Loucy (cell line): ENCODE measurements around the gene ODF2L.

Source experiments
- H2AFZ ChIP-seq: fragments of 200-600 bp; sonication (generic); 2 replicates; pipeline ENCODE4 v1.6.0; 2016; ENCODE audit warnings: antibody characterized with exemption, mild to moderate bottlenecking, low read length, moderate library complexity
- H3F3A ChIP-seq: fragments of 200-600 bp; 2 replicates; pipeline ENCODE4 v1.6.0; 2016; ENCODE audit warnings: antibody characterized with exemption, low read depth, mild to moderate bottlenecking
- H3K27me3 ChIP-seq: fragments of 200-600 bp; sonication (generic); 2 replicates; pipeline ENCODE4 v1.6.1; 2014; ENCODE audit warnings: low read length, mild to moderate bottlenecking; ENCODE audit not compliant: insufficient read depth, poor library complexity, severe bottlenecking
- H3K36me3 ChIP-seq: fragments of 200-600 bp; sonication (generic); 2 replicates; pipeline ENCODE4 v1.6.1; 2016; ENCODE audit warnings: low read length; ENCODE audit not compliant: insufficient read depth
- H3K4me1 ChIP-seq: fragments of 200-600 bp; sonication (generic); 2 replicates; pipeline ENCODE4 v1.5.1; 2014; ENCODE audit warnings: low read length, mild to moderate bottlenecking; ENCODE audit not compliant: insufficient read depth, poor library complexity, severe bottlenecking
- H3K4me2 ChIP-seq: fragments of 200-600 bp; sonication (generic); 2 replicates; pipeline ENCODE4 v1.6.0; 2014; ENCODE audit warnings: antibody characterized with exemption, low read length, low read depth, mild to moderate bottlenecking; ENCODE audit not compliant: poor library complexity, severe bottlenecking
- H3K4me3 ChIP-seq: fragments of 200-600 bp; sonication (generic); 2 replicates; pipeline ENCODE4 v1.5.1; 2014; ENCODE audit warnings: low read length, mild to moderate bottlenecking, mixed read lengths; ENCODE audit not compliant: poor library complexity, severe bottlenecking
- H3K79me2 ChIP-seq: fragments of 200-600 bp; sonication (generic); 2 replicates; pipeline ENCODE4 v1.6.1; 2014; ENCODE audit warnings: low read length; ENCODE audit not compliant: insufficient read depth
- H3K9ac ChIP-seq: fragments of 200-600 bp; sonication (generic); 2 replicates; pipeline ENCODE4 v1.6.0; 2014; ENCODE audit warnings: mild to moderate bottlenecking, low read depth, low read length, moderate library complexity; ENCODE audit not compliant: poor library complexity, severe bottlenecking
- H3K9me2 ChIP-seq: fragments of 200-600 bp; sonication (generic); replicated peaks from 2 replicates; pipeline ENCODE4 v1.6.1; 2016; ENCODE audit warnings: low read depth, low read length, mixed read lengths
- H3K9me3 ChIP-seq: fragments of 200-600 bp; sonication (generic); 2 replicates; pipeline ENCODE4 v1.6.1; 2014; ENCODE audit warnings: mild to moderate bottlenecking, antibody characterized with exemption, low read length, low read depth; ENCODE audit not compliant: insufficient read depth
- H4K20me1 ChIP-seq: fragments of 200-600 bp; sonication (generic); 2 replicates; pipeline ENCODE4 v1.6.0; 2014; ENCODE audit warnings: antibody characterized with exemption, low read length, mild to moderate bottlenecking; ENCODE audit not compliant: insufficient read depth, poor library complexity, severe bottlenecking
- EZH2phosphoT487 ChIP-seq: fragments of 200-600 bp; IDR thresholded peaks from 2 replicates; pipeline ENCODE4 v1.6.1; 2018; ENCODE audit warnings: antibody characterized with exemption, mild to moderate bottlenecking, moderate library complexity, borderline replicate concordance
- TF ChIP-seq, protein P1 (sequence below): fragments of 200-600 bp; sonication (generic); conservative IDR thresholded peaks from 2 replicates; pipeline ENCODE4 v1.5.1; 2014; ENCODE audit warnings: mild to moderate bottlenecking, antibody characterized with exemption, low read length

The ODF2L gene

DNA sequence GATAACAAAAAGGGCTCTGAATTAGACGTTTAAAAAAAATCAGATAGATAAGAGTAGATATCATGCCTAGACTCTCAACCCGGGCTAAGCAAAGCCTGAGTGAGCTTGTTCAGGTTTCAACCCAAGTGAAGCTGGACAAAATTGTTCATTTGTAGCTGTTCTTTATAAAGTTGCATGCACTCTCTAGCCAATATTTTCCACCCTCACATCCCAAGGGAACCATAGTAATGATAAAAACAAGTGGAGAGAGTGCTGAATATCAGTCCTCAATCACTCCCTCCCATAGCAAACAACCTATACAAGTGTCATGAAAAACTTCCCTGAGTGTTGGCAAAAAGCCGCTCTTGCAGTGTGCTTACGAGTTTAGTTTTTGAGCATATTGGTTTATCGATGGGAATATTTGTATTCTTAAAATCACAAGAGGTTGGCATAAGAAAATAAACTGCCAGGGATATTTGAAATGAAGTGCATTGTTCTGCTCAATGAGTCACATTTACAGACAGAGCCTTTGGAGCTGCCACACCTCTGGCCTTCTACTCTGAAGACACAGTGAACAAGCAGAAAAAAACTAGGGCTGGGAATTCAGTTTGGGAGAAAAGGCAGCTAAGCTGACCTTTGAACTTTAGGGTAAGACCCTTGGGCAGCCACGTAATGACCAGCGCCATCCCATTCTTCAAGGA is 25.6 kb upstream of the ODF2L start:
- Histone ChIP-seq H3K27me3 (no peaks in the 10 kb centered on the region), H3F3A (no peaks in the 10 kb centered on the region), H3K9me3 (no peaks in the 10 kb centered on the region), H3K9me2 (no peaks in the 10 kb centered on the region), H3K9ac (no peak overlapping the region), H3K79me2 (no peaks in the 10 kb centered on the region), H3K36me3 (no peaks in the 10 kb centered on the region), H2AFZ (no peak overlapping the region), H4K20me1 (no peaks in the 10 kb centered on the region), H3K4me3 (no peak overlapping the region), H3K4me1 (no peaks in the 10 kb centered on the region), H3K4me2 (no peak overlapping the region)
- TF ChIP-seq, protein P1, sequence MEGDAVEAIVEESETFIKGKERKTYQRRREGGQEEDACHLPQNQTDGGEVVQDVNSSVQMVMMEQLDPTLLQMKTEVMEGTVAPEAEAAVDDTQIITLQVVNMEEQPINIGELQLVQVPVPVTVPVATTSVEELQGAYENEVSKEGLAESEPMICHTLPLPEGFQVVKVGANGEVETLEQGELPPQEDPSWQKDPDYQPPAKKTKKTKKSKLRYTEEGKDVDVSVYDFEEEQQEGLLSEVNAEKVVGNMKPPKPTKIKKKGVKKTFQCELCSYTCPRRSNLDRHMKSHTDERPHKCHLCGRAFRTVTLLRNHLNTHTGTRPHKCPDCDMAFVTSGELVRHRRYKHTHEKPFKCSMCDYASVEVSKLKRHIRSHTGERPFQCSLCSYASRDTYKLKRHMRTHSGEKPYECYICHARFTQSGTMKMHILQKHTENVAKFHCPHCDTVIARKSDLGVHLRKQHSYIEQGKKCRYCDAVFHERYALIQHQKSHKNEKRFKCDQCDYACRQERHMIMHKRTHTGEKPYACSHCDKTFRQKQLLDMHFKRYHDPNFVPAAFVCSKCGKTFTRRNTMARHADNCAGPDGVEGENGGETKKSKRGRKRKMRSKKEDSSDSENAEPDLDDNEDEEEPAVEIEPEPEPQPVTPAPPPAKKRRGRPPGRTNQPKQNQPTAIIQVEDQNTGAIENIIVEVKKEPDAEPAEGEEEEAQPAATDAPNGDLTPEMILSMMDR: no peak
- TF ChIP-seq EZH2phosphoT487: no peak

- H3K9me3 ChIP-seq: no peaks in the 10 kb centered on the region
- H3F3A ChIP-seq: no peaks in the 10 kb centered on the region
- H3K27me3 ChIP-seq: no peaks in the 10 kb centered on the region
- no peaks in the 10 kb centered on the region for H3K9me2 ChIP-seq
- no peak overlapping the region for H3K9ac ChIP-seq
- H2AFZ ChIP-seq: peak overlapping the region; percentile 73
- no peaks in the 10 kb centered on the region for H3K79me2 ChIP-seq
- H3K4me1 ChIP-seq: no peaks in the 10 kb centered on the region
- TF ChIP-seq, protein P1: peak; percentile 81
- no peak for TF ChIP-seq EZH2phosphoT487
- no peak overlapping the region for H3K4me2 ChIP-seq
- H4K20me1 ChIP-seq: no peaks in the 10 kb centered on the region
- H3K4me3 ChIP-seq: no peak overlapping the region
- no peaks in the 10 kb centered on the region for H3K36me3 ChIP-seq
Observed at GRCh38 chr1:86419277-86419903, 23.3 kb upstream of the ODF2L start.

GRCh38 chr1:86416343-86416742 is 20.2 kb upstream of the ODF2L start:
- Histone ChIP-seq H3K36me3 (no peaks in the 10 kb centered on the region), H4K20me1 (no peaks in the 10 kb centered on the region), H3K4me1 (no peaks in the 10 kb centered on the region), H3K4me2 (no peak overlapping the region), H3K79me2 (no peaks in the 10 kb centered on the region), H2AFZ (no peak overlapping the region), H3K27me3 (no peaks in the 10 kb centered on the region), H3K9me2 (no peaks in the 10 kb centered on the region), H3K4me3 (no peak overlapping the region), H3K9me3 (no peaks in the 10 kb centered on the region), H3F3A (no peaks in the 10 kb centered on the region), H3K9ac (no peak overlapping the region)
- TF ChIP-seq, protein P1: no peak
- no peak for TF ChIP-seq EZH2phosphoT487
